OCI-LY3 (cell line): Measurements from ENCODE around the gene CD151.

Experiments
- H2AFZ ChIP-seq: fragments of 200-600, 300-600 bp; shearing (Covaris generic); 2 replicates; pipeline ENCODE4 v1.6.0; 2014; ENCODE audit warnings: antibody characterized with exemption, low read depth, low read length
- H3K27ac ChIP-seq: fragments of 200-600, 300-600 bp; sonication (generic); 2 replicates; pipeline ENCODE4 v1.5.1; 2014; ENCODE audit warnings: mild to moderate bottlenecking, low read length, moderate library complexity, mixed read lengths
- H3K27me3 ChIP-seq: fragments of 200-600, 300-600 bp; sonication (generic); 2 replicates; pipeline ENCODE4 v1.6.1; 2014; ENCODE audit warnings: low read depth, low read length, mixed read lengths
- H3K36me3 ChIP-seq: fragments of 200-600, 300-600 bp; sonication (generic); replicated peaks from 2 replicates; pipeline ENCODE3; 2014; ENCODE audit warnings: low read depth, low read length, mixed read lengths
- H3K4me1 ChIP-seq: fragments of 300-600, 200-600 bp; sonication (generic); 2 replicates; pipeline ENCODE4 v1.6.1; 2014; ENCODE audit warnings: low read length, mixed read lengths
- H3K4me2 ChIP-seq: fragments of 200-600, 300-600 bp; sonication (generic); 2 replicates; pipeline ENCODE4 v1.6.1; 2014; ENCODE audit warnings: low read length, mixed read lengths
- H3K4me3 ChIP-seq: fragments of 300-600, 200-600 bp; sonication (generic); 2 replicates; pipeline ENCODE4 v1.5.1; 2014; ENCODE audit warnings: antibody characterized with exemption, mild to moderate bottlenecking, low read length, moderate library complexity
- H3K79me2 ChIP-seq: fragments of 300-600, 200-600 bp; shearing (Covaris generic); 2 replicates; pipeline ENCODE4 v1.6.1; 2014; ENCODE audit warnings: mild to moderate bottlenecking, low read length, mixed read lengths
- H3K9ac ChIP-seq: fragments of 300-600, 200-600 bp; shearing (Covaris generic); 2 replicates; pipeline ENCODE4 v1.6.0; 2014; ENCODE audit warnings: mild to moderate bottlenecking, low read length, moderate library complexity
- H3K9me3 ChIP-seq: fragments of 200-600, 300-600 bp; shearing (Covaris generic); 2 replicates; pipeline ENCODE4 v1.6.1; 2014; ENCODE audit warnings: low read length, mixed read lengths; ENCODE audit not compliant: insufficient read depth
- H4K20me1 ChIP-seq: fragments of 200-600, 300-600 bp; sonication (generic); 2 replicates; pipeline ENCODE4 v1.6.1; 2016; ENCODE audit warnings: low read length, mixed read lengths; ENCODE audit not compliant: insufficient read depth
- EZH2phosphoT487 ChIP-seq: fragments of 200-600 bp; shearing (Covaris generic); IDR thresholded peaks from 2 replicates; pipeline ENCODE4 v1.6.1; 2018; ENCODE audit warnings: antibody characterized with exemption, mixed run types, low read depth
- TF ChIP-seq, protein P1 (sequence below): fragments of 200-600, 300-600 bp; sonication (generic); IDR thresholded peaks from 2 replicates; pipeline ENCODE4 v1.5.1; 2014; ENCODE audit warnings: antibody characterized with exemption, low read length, low read depth

CD151 gene

DNA sequence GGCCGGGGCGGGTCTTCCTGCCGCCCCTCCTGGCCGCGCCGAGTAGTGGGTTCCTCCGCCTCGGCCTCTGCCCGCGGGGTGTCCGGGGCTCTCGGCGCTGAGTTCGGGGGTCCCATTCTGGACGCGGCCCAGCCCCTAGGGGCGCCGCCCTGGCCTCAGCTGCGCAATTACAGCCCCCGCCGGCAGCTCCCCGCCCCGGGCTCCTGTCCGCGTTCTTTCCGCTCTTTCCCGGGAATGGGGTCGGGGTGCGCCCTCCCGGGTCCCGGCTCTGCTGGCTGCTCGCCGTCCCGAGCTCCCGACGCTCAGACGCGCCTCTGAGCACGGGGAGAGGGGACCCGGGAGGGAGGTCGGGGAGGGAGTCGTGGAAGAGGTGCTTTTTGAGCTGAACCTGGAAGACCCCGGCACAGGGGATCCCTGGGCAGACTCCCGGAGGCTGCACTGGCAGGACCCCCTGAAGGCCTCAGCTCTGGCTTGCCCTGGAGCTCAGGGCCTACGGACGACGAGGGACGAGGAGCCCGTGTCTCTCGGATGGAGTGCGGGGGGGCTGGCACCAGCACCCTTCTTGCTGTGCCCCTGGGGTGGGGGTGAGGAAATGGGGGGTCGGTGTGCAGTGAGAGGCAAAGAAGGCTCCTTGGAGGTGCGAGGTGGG, 10.5 kb downstream of the CD151 start:
- TF ChIP-seq, protein P1, sequence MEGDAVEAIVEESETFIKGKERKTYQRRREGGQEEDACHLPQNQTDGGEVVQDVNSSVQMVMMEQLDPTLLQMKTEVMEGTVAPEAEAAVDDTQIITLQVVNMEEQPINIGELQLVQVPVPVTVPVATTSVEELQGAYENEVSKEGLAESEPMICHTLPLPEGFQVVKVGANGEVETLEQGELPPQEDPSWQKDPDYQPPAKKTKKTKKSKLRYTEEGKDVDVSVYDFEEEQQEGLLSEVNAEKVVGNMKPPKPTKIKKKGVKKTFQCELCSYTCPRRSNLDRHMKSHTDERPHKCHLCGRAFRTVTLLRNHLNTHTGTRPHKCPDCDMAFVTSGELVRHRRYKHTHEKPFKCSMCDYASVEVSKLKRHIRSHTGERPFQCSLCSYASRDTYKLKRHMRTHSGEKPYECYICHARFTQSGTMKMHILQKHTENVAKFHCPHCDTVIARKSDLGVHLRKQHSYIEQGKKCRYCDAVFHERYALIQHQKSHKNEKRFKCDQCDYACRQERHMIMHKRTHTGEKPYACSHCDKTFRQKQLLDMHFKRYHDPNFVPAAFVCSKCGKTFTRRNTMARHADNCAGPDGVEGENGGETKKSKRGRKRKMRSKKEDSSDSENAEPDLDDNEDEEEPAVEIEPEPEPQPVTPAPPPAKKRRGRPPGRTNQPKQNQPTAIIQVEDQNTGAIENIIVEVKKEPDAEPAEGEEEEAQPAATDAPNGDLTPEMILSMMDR: no peak
- no peak for TF ChIP-seq EZH2phosphoT487
- no peak overlapping the region for H3K27ac ChIP-seq
- peaks cover 3% of the 10 kb centered on the region for H3K36me3 ChIP-seq
- H2AFZ ChIP-seq: no peak overlapping the region; the same call in 1 of the 2 replicates
- no peaks in the 10 kb centered on the region; the same call in 1 of the 2 replicates for H3K27me3 ChIP-seq
- peaks cover 25% of the 10 kb centered on the region for H3K79me2 ChIP-seq
- peaks cover 12% of the 10 kb centered on the region for H4K20me1 ChIP-seq
- H3K4me1 ChIP-seq: peaks cover 26% of the 10 kb centered on the region
- H3K4me3 ChIP-seq: peak overlapping the region; percentile 96
- H3K9ac ChIP-seq: peak overlapping the region; percentile 85
- H3K9me3 ChIP-seq: no peaks in the 10 kb centered on the region
- peak overlapping the region; percentile 83 for H3K4me2 ChIP-seq

- peaks cover 3% of the 10 kb centered on the region for H3K36me3 ChIP-seq
- no peak overlapping the region for H3K27ac ChIP-seq
- peak overlapping the region; percentile 85 for H3K9ac ChIP-seq
- peaks cover 12% of the 10 kb centered on the region for H4K20me1 ChIP-seq
- H3K27me3 ChIP-seq: no peaks in the 10 kb centered on the region; the same call in 1 of the 2 replicates
- H2AFZ ChIP-seq: no peak overlapping the region
- H3K79me2 ChIP-seq: peaks cover 25% of the 10 kb centered on the region
- H3K4me3 ChIP-seq: peak overlapping the region; percentile 96
- peak overlapping the region; percentile 83 for H3K4me2 ChIP-seq
- TF ChIP-seq, protein P1: no peak
- no peak for TF ChIP-seq EZH2phosphoT487
- no peaks in the 10 kb centered on the region for H3K9me3 ChIP-seq
- H3K4me1 ChIP-seq: peaks cover 33% of the 10 kb centered on the region
Measured at GRCh38 chr11:843818-844692, 11.3 kb downstream of the CD151 start.

DNA sequence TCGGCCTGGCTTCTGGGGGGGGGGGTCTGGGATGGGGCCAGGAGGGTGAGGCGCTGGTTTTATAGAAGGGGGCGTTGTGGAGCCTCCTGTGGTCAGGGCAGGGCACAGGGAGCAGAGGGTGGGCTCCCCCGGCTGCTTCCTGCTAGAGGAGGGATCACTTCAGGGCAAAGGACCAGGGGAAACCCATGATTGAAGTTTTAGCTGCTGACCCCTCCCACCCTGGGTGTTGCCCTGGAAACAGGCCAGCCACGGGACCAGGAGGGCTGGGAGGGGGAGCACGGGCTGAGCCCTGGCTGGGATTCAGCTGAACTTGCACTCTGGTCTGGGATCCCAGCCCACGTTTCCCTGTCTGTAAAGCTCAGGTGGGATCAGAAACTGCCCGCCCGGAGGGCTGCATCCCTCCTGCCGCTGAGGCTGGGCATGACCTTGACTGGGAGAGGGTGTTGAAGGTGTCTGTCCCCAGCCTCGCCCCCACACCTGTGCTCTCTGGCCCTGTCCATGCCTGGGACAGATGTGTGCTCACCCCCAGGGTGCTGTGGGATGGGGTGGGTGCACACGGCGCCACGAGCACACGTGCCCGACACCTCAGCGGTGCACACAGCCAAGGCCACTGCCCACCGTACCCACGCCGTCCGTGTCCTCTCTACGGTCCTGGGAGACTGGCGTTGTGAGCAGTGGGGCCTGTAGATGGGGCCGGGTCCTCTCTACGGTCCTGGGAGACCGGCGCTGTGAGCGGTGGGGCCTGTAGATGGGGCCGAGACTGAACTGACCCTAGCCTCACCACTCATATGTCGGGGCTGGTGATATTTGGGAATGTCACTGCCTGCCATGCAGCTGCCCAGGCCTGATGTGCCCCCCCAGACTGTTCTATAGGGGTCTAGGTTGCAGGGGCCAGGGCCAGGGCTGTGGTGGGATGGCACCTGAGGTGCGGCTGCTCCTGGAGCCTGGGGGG, 12.2 kb downstream of the CD151 start:
- Histone ChIP-seq H4K20me1 (peaks cover 12% of the 10 kb centered on the region), H3K27me3 (no peaks in the 10 kb centered on the region; the same call in 1 of the 2 replicates), H2AFZ (no peak overlapping the region), H3K9me3 (no peaks in the 10 kb centered on the region), H3K79me2 (peaks cover 24% of the 10 kb centered on the region), H3K4me3 (peak overlapping the region; percentile 96), H3K27ac (no peak overlapping the region), H3K9ac (no peak overlapping the region), H3K36me3 (peaks cover 3% of the 10 kb centered on the region), H3K4me2 (peak overlapping the region; percentile 83), H3K4me1 (peaks cover 36% of the 10 kb centered on the region)
- TF ChIP-seq, protein P1: no peak
- TF ChIP-seq EZH2phosphoT487: no peak
